CD8-positive, alpha-beta memory T cell (primary cell): Measurements from ENCODE around the gene DGCR6. TPM values are rescaled to one million over a fixed set of nuclear protein-coding genes. Genes with fewer than 3 reads are reported as not detected.
"Not testable (repeated sequence)": the region's sequence is repeated elsewhere in the genome, so short reads cannot be mapped to it uniquely, and the experiment has no call there.

Experiments used
- CTCF ChIA-PET: fragments of 350-600 bp; sonication (Branson Sonifier 250); formaldehyde crosslinking; loops from one replicate; lab custom pipeline; 2021; ENCODE audit warnings: antibody characterized with exemption; lab: Charles Lee
- POLR2A ChIA-PET: fragments of 350-600 bp; sonication (Branson Sonifier 250); formaldehyde crosslinking; loops from one replicate; lab custom pipeline; 2021; ENCODE audit warnings: antibody characterized with exemption; lab: Charles Lee
- DNase-seq, 5 donors: peaks; one replicate each; pipeline versions ENCODE4 v3.0.0 to v3.0.0-alpha.2; 2020 to 2022; ENCODE audit warnings: mixed read lengths in 1 of 5
- H3K27ac ChIP-seq: one replicate; pipeline ENCODE4 v1.7.0; 2013; ENCODE audit warnings: low read depth, mild to moderate bottlenecking, low read length, moderate library complexity
- H3K27me3 ChIP-seq: 2 replicates; pipeline ENCODE4 v1.7.0; 2013; ENCODE audit warnings: low read length, mild to moderate bottlenecking; ENCODE audit not compliant: insufficient read depth, poor library complexity, severe bottlenecking
- H3K36me3 ChIP-seq: 2 replicates; pipeline ENCODE4 v1.7.0; 2013; ENCODE audit warnings: mild to moderate bottlenecking, low read length, moderate library complexity; ENCODE audit not compliant: insufficient read depth
- H3K4me1 ChIP-seq: 2 replicates; pipeline ENCODE4 v1.7.0; 2013; ENCODE audit warnings: mild to moderate bottlenecking, low read length, moderate library complexity; ENCODE audit not compliant: insufficient read depth
- H3K4me3 ChIP-seq: 2 replicates; pipeline ENCODE4 v1.7.0; 2013; ENCODE audit warnings: mild to moderate bottlenecking, low read length
- H3K9me3 ChIP-seq: 2 replicates; pipeline ENCODE4 v1.7.0; 2013; ENCODE audit warnings: mild to moderate bottlenecking, low read length
- H3K27ac Mint-ChIP-seq, 8 donors: one replicate each; pipeline ENCODE4 v1.8.0; 2020 to 2021; ENCODE audit warnings: mixed read lengths in 8 of 8, mild to moderate bottlenecking in 6 of 8, inconsistent platforms in 3 of 8, moderate library complexity in 3 of 8
- H3K27me3 Mint-ChIP-seq, 2 donors: one replicate each; pipeline ENCODE4 v1.8.0; 2020 to 2021; ENCODE audit warnings: mixed read lengths in 2 of 2, mild to moderate bottlenecking in 1 of 2, moderate library complexity in 1 of 2
- H3K36me3 Mint-ChIP-seq, 3 donors: one replicate each; pipeline ENCODE4 v1.8.0; 2020 to 2021; ENCODE audit warnings: mixed read lengths in 3 of 3, inconsistent platforms in 1 of 3, mild to moderate bottlenecking in 1 of 3
- H3K4me1 Mint-ChIP-seq, 3 donors: one replicate each; pipeline ENCODE4 v1.8.0; 2020 to 2021; ENCODE audit warnings: mixed read lengths in 3 of 3, inconsistent platforms in 1 of 3, mild to moderate bottlenecking in 1 of 3
- H3K4me3 Mint-ChIP-seq, 7 donors: one replicate each; pipeline ENCODE4 v1.8.0; 2020 to 2021; ENCODE audit warnings: mixed read lengths in 7 of 7, mild to moderate bottlenecking in 6 of 7, moderate library complexity in 4 of 7, inconsistent platforms in 2 of 7
- H3K9me3 Mint-ChIP-seq, 5 donors: one replicate each; pipeline ENCODE4 v1.8.0; 2020 to 2022; ENCODE audit warnings: mixed read lengths in 5 of 5, mild to moderate bottlenecking in 3 of 5, moderate library complexity in 2 of 5, inconsistent platforms in 1 of 5
- polyA plus RNA-seq: library from polyadenylated mRNA; unstranded; fragments of 300-500 nt; fragmentation: Illumina TruSeq; gene quantifications from one replicate; pipeline ENCODE4 v1.2.3, GENCODE V29; 2021
- total RNA-seq, 2 experiments: library from RNA; stranded (reverse); gene quantifications; one replicate each; pipeline ENCODE4 v1.2.3, GENCODE V29; 2021

Gene DGCR6
- total and polyA plus RNA-seq, 3 experiments from 2014 or later: 1.2 to 1.5 (median 1.4) TPM

DNA sequence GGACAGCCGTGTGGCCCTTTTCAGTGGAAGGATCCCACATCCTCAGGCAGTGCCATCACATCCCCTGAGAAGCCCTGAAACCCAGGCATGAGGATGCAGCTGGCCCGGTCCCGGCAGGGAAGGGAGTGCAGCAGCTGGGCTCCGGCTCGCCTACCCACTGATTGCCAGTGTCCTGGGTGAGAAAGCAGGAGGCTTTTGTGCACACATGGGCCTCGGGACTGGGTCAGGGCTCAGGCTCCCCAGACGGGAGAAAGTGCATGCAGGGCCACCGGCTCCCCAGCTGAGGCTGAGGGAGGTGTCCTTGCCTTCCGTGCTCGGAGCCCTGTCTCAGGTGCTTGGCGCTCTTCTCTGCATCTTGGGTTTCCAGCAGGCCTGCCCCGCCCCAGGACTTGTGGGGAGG, 53.6 kb downstream of the DGCR6 start:
- H3K27me3 ChIP-seq, H3K9me3 ChIP-seq, H3K27ac Mint-ChIP-seq, H3K36me3 ChIP-seq, H3K36me3 Mint-ChIP-seq, H3K4me1 ChIP-seq, H3K27me3 Mint-ChIP-seq, H3K27ac ChIP-seq, H3K4me3 ChIP-seq, CTCF ChIA-PET, H3K4me1 Mint-ChIP-seq, H3K9me3 Mint-ChIP-seq, POLR2A ChIA-PET, H3K4me3 Mint-ChIP-seq: not testable (repeated sequence)
- DNase-seq: peak in 1 of 5 donors; percentile 30

DNA sequence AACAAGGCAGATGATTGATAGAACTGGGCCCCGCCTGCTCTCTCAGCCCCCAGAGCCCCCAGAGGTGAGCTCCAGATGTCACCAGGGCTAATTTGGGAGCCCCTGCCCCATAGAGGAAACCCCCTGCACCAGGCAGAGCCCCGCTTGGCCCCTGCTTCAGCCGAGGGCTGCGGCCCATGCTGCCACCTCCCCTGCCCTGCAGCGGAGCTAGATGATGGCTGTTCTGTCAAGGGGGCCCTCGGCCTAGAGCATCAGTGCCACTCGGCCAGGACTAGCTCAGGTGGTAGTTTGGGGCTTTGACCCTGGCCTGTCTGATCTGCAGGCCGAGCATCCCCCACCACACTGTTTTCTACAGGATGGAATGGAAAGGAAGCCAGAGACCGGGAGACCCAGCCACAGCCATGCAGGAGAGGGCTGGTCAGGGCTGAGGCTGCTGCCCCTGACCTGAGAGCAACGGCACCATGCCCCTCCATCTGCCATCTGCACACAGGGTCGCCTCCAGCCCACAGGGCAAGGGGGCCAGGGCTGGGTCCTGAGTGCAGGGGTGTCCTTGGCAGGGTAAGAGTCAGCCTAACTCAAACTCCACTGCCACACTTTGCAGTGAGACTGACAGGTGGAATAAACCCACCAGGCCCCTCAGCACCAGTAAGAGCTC, 54.2 kb downstream of the DGCR6 start:
- H3K4me1 Mint-ChIP-seq, H3K27ac ChIP-seq, POLR2A ChIA-PET, H3K9me3 ChIP-seq, H3K4me1 ChIP-seq, H3K4me3 ChIP-seq, H3K9me3 Mint-ChIP-seq, H3K36me3 ChIP-seq, CTCF ChIA-PET, H3K4me3 Mint-ChIP-seq, DNase-seq, H3K36me3 Mint-ChIP-seq, H3K27me3 Mint-ChIP-seq, H3K27me3 ChIP-seq: not testable (repeated sequence)
- H3K27ac Mint-ChIP-seq: peak overlapping the region in 1 of 8 donors; percentile 43

DNA sequence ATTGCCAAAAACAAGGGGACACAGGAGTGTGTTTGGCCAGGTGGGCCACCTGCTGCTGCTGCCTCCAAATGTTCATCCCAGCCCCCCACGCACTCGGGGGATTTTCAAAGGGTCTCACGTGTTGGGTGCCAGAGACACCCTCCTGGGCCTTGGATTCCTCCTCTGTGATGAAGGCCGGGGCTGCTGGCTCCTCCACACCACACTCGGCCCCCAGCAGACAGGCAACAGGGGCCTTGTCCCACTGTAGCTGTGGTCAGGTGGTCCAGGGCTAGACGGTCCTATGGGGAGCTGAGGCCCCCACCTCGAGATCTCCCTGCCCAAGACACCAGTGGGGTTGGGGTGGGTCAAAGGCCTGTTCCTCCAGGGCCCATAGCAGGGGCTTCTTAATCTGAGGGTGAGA, 55.1 kb downstream of the DGCR6 start:
- DNase-seq, H3K4me3 Mint-ChIP-seq, H3K36me3 ChIP-seq, H3K4me3 ChIP-seq, POLR2A ChIA-PET, H3K36me3 Mint-ChIP-seq, H3K9me3 ChIP-seq, H3K27ac ChIP-seq, H3K9me3 Mint-ChIP-seq, H3K4me1 ChIP-seq, H3K27ac Mint-ChIP-seq, CTCF ChIA-PET, H3K27me3 Mint-ChIP-seq, H3K4me1 Mint-ChIP-seq, H3K27me3 ChIP-seq: not testable (repeated sequence)

Other genes starting within 250 kb of the DGCR6 start
- gene PRODH, start 30.0 kb downstream of the DGCR6 start, total RNA-seq: under 1 TPM; 0.24 to 0.46 TPM
- gene PRODH, start 30.0 kb downstream of the DGCR6 start, polyA plus RNA-seq: 0.05 TPM
- 10 to 100 TPM; 26.9 to 28.4 TPM for gene DGCR2, start 216.1 kb downstream of the DGCR6 start, total RNA-seq
- 51.7 TPM for gene DGCR2, start 216.1 kb downstream of the DGCR6 start, polyA plus RNA-seq
- gene TSSK2, start 225.0 kb downstream of the DGCR6 start, total RNA-seq: not detected
- not detected for gene TSSK2, start 225.0 kb downstream of the DGCR6 start, polyA plus RNA-seq
- gene ESS2, start 238.3 kb downstream of the DGCR6 start, total RNA-seq: 10 to 100 TPM; 18.7 to 19.6 TPM
- gene ESS2, start 238.3 kb downstream of the DGCR6 start, polyA plus RNA-seq: 9.3 TPM
- not detected for gene GSC2, start 244.0 kb downstream of the DGCR6 start, total RNA-seq
- not detected for gene GSC2, start 244.0 kb downstream of the DGCR6 start, polyA plus RNA-seq